K562 (cell line): ENCODE results near the gene SPEM3. TPM values are rescaled to one million over a fixed set of nuclear protein-coding genes. Genes with fewer than 3 reads are reported as not detected.
A peak's percentile ranks its signal among the peaks of the same experiment; 100 is the strongest.

Source experiments
- ATAC-seq: fragments of 200-7000 bp; cut with Tn5 transposase; 3 replicates; pipeline ENCODE4 v1.9.1; 2020; ENCODE audit warnings: moderate library complexity
- BruUV-seq: library from RNA; stranded (reverse); fragments of 400-500 nt; replicated peaks from 2 replicates; lab custom pipeline; 2021; lab: Mats Ljungman, UMichigan
- CTCF ChIA-PET: fragments of 300-600 bp; formaldehyde crosslinking; extraction: SDS; loops from one replicate; lab custom pipeline; 2021; ENCODE audit warnings: low intra/inter-chr PET ratio; lab: Yijun Ruan, JAX
- POLR2A ChIA-PET: fragments of 300-600, 350-650 bp; sonication (Branson Sonifier 250); formaldehyde crosslinking; extraction: SDS; loops from one replicate; lab custom pipeline; 2021; ENCODE audit warnings: antibody characterized with exemption, inconsistent platforms; lab: Yijun Ruan, JAX
- DNase-seq, 4 experiments: peaks; one replicate each; pipeline versions ENCODE4 v3.0.0 to v3.0.0-alpha.2; 2011 to 2018; ENCODE audit warnings: low spot score in 3 of 4, mixed read lengths in 3 of 4; ENCODE audit errors: extremely low read depth in 1 of 4
- FAIRE-seq: peaks from 2 replicates; lab custom pipeline; 2011; peaks lifted over from hg19 to GRCh38; lab: Jason Lieb, UNC
- H2AFZ ChIP-seq: 2 replicates; pipeline ENCODE4 v1.6.0; 2011; ENCODE audit warnings: low read depth, low read length, control low read depth, inconsistent platforms
- H3K27ac ChIP-seq: fragments of 200-600 bp; 3 replicates; pipeline ENCODE4 v1.8.0; 2011; ENCODE audit warnings: low read depth, mild to moderate bottlenecking, control low read depth, inconsistent platforms, low read length, moderate library complexity, mixed read lengths; ENCODE audit errors: extremely low read depth
- H3K27me3 ChIP-seq, 2 experiments: fragments of 300-600 bp in 1 of 2; 2 replicates in 1 of 2; 3 replicates in 1 of 2; pipeline versions ENCODE4 v1.6.0 to v1.8.0; 2011; ENCODE audit warnings: inconsistent platforms in 2 of 2, low read length in 2 of 2, mild to moderate bottlenecking in 1 of 2, mixed read lengths in 1 of 2, moderate library complexity in 1 of 2; ENCODE audit not compliant: control insufficient read depth in 2 of 2, insufficient read depth in 2 of 2
- H3K36me3 ChIP-seq: fragments of 300-600 bp; 3 replicates; pipeline ENCODE4 v1.8.0; 2011; ENCODE audit warnings: mild to moderate bottlenecking, low read length, inconsistent platforms; ENCODE audit not compliant: control insufficient read depth, insufficient read depth
- H3K4me1 ChIP-seq, 2 experiments: fragments of 200-600 bp in 1 of 2; replicated peaks in 1 of 2; 2 replicates in 1 of 2; 3 replicates in 1 of 2; pipeline versions ENCODE4 v1.5.1 to v1.8.0; 2011; ENCODE audit warnings: inconsistent platforms in 2 of 2, low read length in 2 of 2, mild to moderate bottlenecking in 1 of 2, mixed read lengths in 1 of 2, moderate library complexity in 1 of 2; ENCODE audit not compliant: control insufficient read depth in 2 of 2, insufficient read depth in 2 of 2
- H3K4me2 ChIP-seq: 2 replicates; pipeline ENCODE4 v1.6.1; 2011; ENCODE audit warnings: low read length, control low read depth, inconsistent platforms, mixed read lengths; ENCODE audit not compliant: insufficient read depth
- H3K4me3 ChIP-seq: fragments of 200-600 bp; sonication (generic), shearing (Covaris generic); 2 replicates; pipeline ENCODE4 v1.5.1; 2016; ENCODE audit warnings: control low read depth, inconsistent platforms
- H3K79me2 ChIP-seq: fragments of 200-600 bp; 3 replicates; pipeline ENCODE4 v1.8.0; 2011; ENCODE audit warnings: low read length, inconsistent platforms; ENCODE audit not compliant: control insufficient read depth, insufficient read depth
- H3K9ac ChIP-seq, 2 experiments: 2 replicates each; pipeline versions ENCODE4 v1.6.0 to v1.6.1; 2011; ENCODE audit warnings: low read depth in 2 of 2, low read length in 2 of 2, control low read depth in 1 of 2, inconsistent platforms in 1 of 2, mild to moderate bottlenecking in 1 of 2, mixed read lengths in 1 of 2; ENCODE audit not compliant: insufficient read depth in 1 of 2
- H3K9me1 ChIP-seq: one replicate; pipeline ENCODE4 v1.6.0; 2011; ENCODE audit warnings: inconsistent platforms, mild to moderate bottlenecking, low read length, moderate library complexity; ENCODE audit not compliant: control insufficient read depth, insufficient read depth
- H3K9me3 ChIP-seq: replicated peaks from 2 replicates; pipeline ENCODE4 v1.5.1; 2011; ENCODE audit warnings: low read depth, low read length, inconsistent platforms; ENCODE audit not compliant: control insufficient read depth, insufficient read depth
- H4K20me1 ChIP-seq: replicated peaks from 2 replicates; pipeline ENCODE4 v1.6.1; 2011; ENCODE audit warnings: low read length, inconsistent platforms, mixed read lengths; ENCODE audit not compliant: control insufficient read depth, insufficient read depth
- ARID1B ChIP-seq: fragments of 450-650 bp; IDR thresholded peaks from 2 replicates; pipeline ENCODE4 v1.6.1; 2016; ENCODE audit warnings: antibody characterized with exemption, mild to moderate bottlenecking, inconsistent platforms
- BHLHE40 ChIP-seq: IDR thresholded peaks from 2 replicates; pipeline ENCODE4 v1.6.1; 2011; ENCODE audit warnings: low read length, improper control_type of control experiment
- HIVEP1 ChIP-seq: fragments of 250-450 bp; sonication (Bioruptor Pico); IDR thresholded peaks from 2 replicates; pipeline ENCODE4 v1.4.0; 2020; ENCODE audit warnings: mild to moderate bottlenecking
- POLR2G ChIP-seq: fragments of 200-400 bp; formaldehyde crosslinking; IDR thresholded peaks from 2 replicates; pipeline ENCODE4 v1.6.1; 2017; ENCODE audit warnings: low read depth, mild to moderate bottlenecking, antibody characterized with exemption, low read length, moderate library complexity
- RBM39 ChIP-seq: fragments of 200-400 bp; formaldehyde crosslinking; optimal IDR thresholded peaks from 2 replicates; pipeline ENCODE3; 2018; ENCODE audit warnings: low read depth, low read length
- RFX1 ChIP-seq: fragments of 450-650 bp; IDR thresholded peaks from 2 replicates; pipeline ENCODE4 v1.6.1; 2016; ENCODE audit warnings: mild to moderate bottlenecking, moderate library complexity
- TAF15 ChIP-seq: fragments of 200-400 bp; formaldehyde crosslinking; IDR thresholded peaks from 2 replicates; pipeline ENCODE4 v1.6.1; 2017; ENCODE audit warnings: mild to moderate bottlenecking, low read depth, low read length, moderate library complexity
- ZNF584 ChIP-seq: fragments of 200-800 bp; sonication (Bioruptor generic); IDR thresholded peaks from 2 replicates; pipeline ENCODE4 v1.6.1; 2016; ENCODE audit warnings: low read depth, mild to moderate bottlenecking, missing genetic modification characterization, missing compliant biosample characterization
- ZNF589 ChIP-seq: fragments of 200-800 bp; sonication (Bioruptor generic); IDR thresholded peaks from 2 replicates; pipeline ENCODE4 v1.6.1; 2016; ENCODE audit warnings: low read depth, missing genetic modification characterization, missing compliant biosample characterization
- ZNF668 ChIP-seq: fragments of 250-450 bp; sonication (Bioruptor Pico); IDR thresholded peaks from 2 replicates; pipeline ENCODE4 v1.8.0; 2022; ENCODE audit warnings: mild to moderate bottlenecking, inconsistent platforms
- ZNF77 ChIP-seq: fragments of 250-450 bp; sonication (Bioruptor Pico); IDR thresholded peaks from 2 replicates; pipeline ENCODE4 v1.5.0; 2020
- WGBS: fragments of 100-300 bp; shearing (Covaris generic); methylation state at CpG from one replicate; pipeline ENCODE4 v1.1.6; 2016; ENCODE audit warnings: low coverage, mixed read lengths; ENCODE audit not compliant: insufficient coverage; ENCODE audit errors: missing lambda C conversion rate; 5-methylcytosine and 5-hydroxymethylcytosine counted together
- in situ Hi-C: fragments of 300-500 bp; cut with MboI; formaldehyde crosslinking; loops from 4 replicates; pipeline ENCODE4 v1.15.0; 2018; ENCODE audit warnings: inconsistent platforms, mixed read lengths
- intact Hi-C: fragments of 100-400 bp; cut with micrococcal nuclease; formaldehyde crosslinking; loops from 2 replicates; pipeline ENCODE4 v1.14.2; 2022
- polyA plus RNA-seq, 8 experiments: library from polyadenylated mRNA; depleted of rRNA in 4 of 8; stranded (reverse) in 5 of 8; unstranded in 3 of 8; fragments of >200 nt; fragmentation: Nextera tagmentation in 2 of 8; fragmentation: Illumina TruSeq in 1 of 8; extraction: Ambion mirVana in 2 of 8; extraction: Trizol in 1 of 8; gene quantifications; 2 replicates each; pipeline versions ENCODE4 v1.2.1 to v1.2.3, GENCODE V29; 2011 to 2014; ENCODE audit warnings: inconsistent platforms in 1 of 8, missing spikeins in 1 of 8
- total RNA-seq, 7 experiments: library from RNA; depleted of rRNA in 6 of 7; stranded (reverse); fragments of >200 nt in 6 of 7; fragmentation: Illumina TruSeq in 2 of 7; extraction: Trizol in 2 of 7; gene quantifications; 2 replicates each; pipeline versions ENCODE4 v1.2.1 to v1.2.3, GENCODE V29; 2011 to 2021; ENCODE audit warnings: low replicate concordance in 1 of 7
- TF ChIP-seq, protein P1 (sequence below): conservative IDR thresholded peaks from 2 replicates; pipeline ENCODE4 v1.6.1; 2011; ENCODE audit warnings: low read depth, mild to moderate bottlenecking, low read length; ENCODE audit not compliant: control insufficient read depth

The SPEM3 gene
- total and polyA plus RNA-seq, 9 of the 15 experiments (the other 6 are each of a cell fraction or from before 2014, with no cell fraction given) = not detected

DNA sequence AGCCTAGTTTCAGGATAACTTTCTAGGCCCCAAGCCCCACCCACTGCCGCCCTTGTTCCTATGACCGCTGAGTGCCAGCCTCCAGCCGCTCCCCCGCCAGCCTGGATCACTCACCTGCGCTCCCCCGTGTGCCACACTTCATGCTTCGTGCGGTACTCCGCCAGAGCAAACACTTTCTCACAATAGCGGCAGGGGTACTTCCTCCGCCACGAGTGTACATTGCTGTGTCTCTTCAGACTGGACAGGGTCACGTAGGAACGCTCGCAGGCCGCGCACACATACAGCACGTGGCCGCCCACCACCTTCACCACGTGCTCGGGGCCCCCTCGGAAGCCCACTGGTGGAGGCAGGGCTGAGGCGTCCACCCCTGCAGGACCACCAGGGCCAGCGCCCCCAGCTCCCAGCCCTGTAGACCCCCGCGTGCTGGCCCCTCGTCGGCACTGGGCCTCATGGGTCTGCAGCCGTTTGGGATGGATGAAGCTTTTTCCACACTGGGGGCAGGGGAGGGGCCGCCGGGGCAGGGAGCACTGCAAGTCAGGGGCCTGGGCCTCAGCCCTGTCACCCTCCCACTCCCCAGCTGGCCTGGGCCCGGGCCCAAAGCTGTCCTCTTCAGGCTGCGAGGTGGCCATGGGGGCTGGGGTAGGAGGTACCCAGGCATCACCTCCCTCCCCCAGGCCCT lies 37.1 kb downstream of the SPEM3 start:
- Histone ChIP-seq H3K4me1 (peaks cover 8 to 29% of the 10 kb centered on the region in 2 experiments), H3K9me3 (no peaks in the 10 kb centered on the region), H3K27ac (no peak overlapping the region), H3K79me2 (peaks cover 9% of the 10 kb centered on the region), H3K9ac (no peak overlapping the region), H3K4me3 (no peak overlapping the region), H3K27me3 (no peaks in the 10 kb centered on the region), H4K20me1 (no peaks in the 10 kb centered on the region), H3K36me3 (peaks cover 37% of the 10 kb centered on the region; the same call in 1 of the 3 replicates), H3K9me1 (no peaks in the 10 kb centered on the region), H2AFZ (no peak overlapping the region), H3K4me2 (no peak overlapping the region)
- ChIA-PET CTCF (no interaction called here), POLR2A (interaction anchor here (0.5 to 2.0 kb wide), 5 partner anchors 9 to 21 kb away, joined by 3 to 6 read pairs (median 4); no protein-coding TSS in a partner anchor)
- in situ Hi-C loops (no loop called here), intact Hi-C loops (no loop called here)
- DNase-seq (no peak), ATAC-seq (no peak), FAIRE-seq (no peak)
- TF ChIP-seq RBM39 (no peak), POLR2G (peak; percentile 25; the same call in 1 of the 2 replicates)
- no TSS peak for BruUV-seq
- 95% methylated on average over 13 of the region's 33 CpGs for whole genome bisulfite sequencing

DNA sequence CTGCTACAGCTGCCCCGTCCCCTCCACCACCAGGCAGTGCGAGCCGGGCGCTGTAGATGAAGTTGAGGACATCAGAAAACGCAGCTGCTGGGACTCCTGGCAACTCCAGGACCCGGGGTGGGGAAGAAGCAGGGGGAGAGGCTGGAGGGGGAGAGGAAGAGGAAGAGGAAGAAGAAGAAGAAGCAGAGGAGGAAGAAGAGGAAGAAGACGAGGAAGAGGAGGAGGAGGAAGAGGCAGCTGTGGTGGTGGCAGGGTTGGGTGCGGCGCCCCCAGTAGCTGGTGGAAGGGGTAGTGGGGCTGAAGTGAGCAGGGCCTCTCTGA lies 37.6 kb downstream of the SPEM3 start:
- DNase-seq (no peak), FAIRE-seq (no peak), ATAC-seq (no peak)
- ChIA-PET POLR2A (interaction anchor here (0.5 to 2.0 kb wide), 6 partner anchors 10 to 142 kb away, joined by 3 to 6 read pairs (median 4); no protein-coding TSS in a partner anchor), CTCF (no interaction called here)
- H3K4me2 ChIP-seq = no peak overlapping the region
- no peaks in the 10 kb centered on the region for H4K20me1 ChIP-seq
- H3K79me2 ChIP-seq = peaks cover 14% of the 10 kb centered on the region
- no peaks in the 10 kb centered on the region for H3K9me3 ChIP-seq
- intact Hi-C loops (no loop called here), in situ Hi-C loops (no loop called here)
- peak overlapping the region; percentile 70; the same call in 1 of the 3 replicates for H3K27ac ChIP-seq
- BruUV-seq = no TSS peak
- 95% methylated on average over 3 of the region's 9 CpGs for WGBS
- peaks cover 8 to 29% of the 10 kb centered on the region in 2 experiments for H3K4me1 ChIP-seq
- H3K36me3 ChIP-seq = peaks cover 37% of the 10 kb centered on the region; the same call in 1 of the 3 replicates
- TF ChIP-seq TAF15 (no peak), ZNF584 (CRISPR knock-in tag) (no peak), BHLHE40 (no peak), ZNF668 (no peak), ZNF77 (no peak), RFX1 (no peak), ZNF589 (CRISPR knock-in tag) (no peak), HIVEP1 (CRISPR knock-in tag) (no peak), ARID1B (no peak)
- TF ChIP-seq, protein P1, sequence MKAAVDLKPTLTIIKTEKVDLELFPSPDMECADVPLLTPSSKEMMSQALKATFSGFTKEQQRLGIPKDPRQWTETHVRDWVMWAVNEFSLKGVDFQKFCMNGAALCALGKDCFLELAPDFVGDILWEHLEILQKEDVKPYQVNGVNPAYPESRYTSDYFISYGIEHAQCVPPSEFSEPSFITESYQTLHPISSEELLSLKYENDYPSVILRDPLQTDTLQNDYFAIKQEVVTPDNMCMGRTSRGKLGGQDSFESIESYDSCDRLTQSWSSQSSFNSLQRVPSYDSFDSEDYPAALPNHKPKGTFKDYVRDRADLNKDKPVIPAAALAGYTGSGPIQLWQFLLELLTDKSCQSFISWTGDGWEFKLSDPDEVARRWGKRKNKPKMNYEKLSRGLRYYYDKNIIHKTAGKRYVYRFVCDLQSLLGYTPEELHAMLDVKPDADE = no peak
- H3K9me1 ChIP-seq = no peaks in the 10 kb centered on the region
- peak overlapping the region in 1 of 2 experiments; percentile 64; a peak in 2 of 4 replicates for H3K9ac ChIP-seq
- H3K27me3 ChIP-seq = no peaks in the 10 kb centered on the region
- no peak overlapping the region for H3K4me3 ChIP-seq
- H2AFZ ChIP-seq = no peak overlapping the region
